GM19238 (cell line): ENCODE results near the gene FYB2.
A peak's percentile ranks its signal among the peaks of the same experiment; 100 is the strongest.

Experiments used
- DNase-seq: peaks from one replicate; pipeline ENCODE4 v3.0.0; 2011; ENCODE audit warnings: low spot score; ENCODE audit not compliant: insufficient read length

FYB2 gene

GRCh38 chr1:56715156-56715555, 104.0 kb downstream of the FYB2 start:
- no peak for DNase-seq

- no peak for DNase-seq
Observed at GRCh38 chr1:56713112-56713511, 106.1 kb downstream of the FYB2 start.

GRCh38 chr1:56712150-56712549, 107.1 kb downstream of the FYB2 start:
- no peak for DNase-seq

GRCh38 chr1:56710646-56711045, 108.6 kb downstream of the FYB2 start:
- DNase-seq: no peak

GRCh38 chr1:56709995-56710394, 109.2 kb downstream of the FYB2 start:
- DNase-seq: no peak

GRCh38 chr1:56709269-56709880, 109.8 kb downstream of the FYB2 start:
- peak; percentile 0 for DNase-seq

- DNase-seq: no peak
Observed at GRCh38 chr1:56707379-56707778, 111.8 kb downstream of the FYB2 start.

GRCh38 chr1:56703747-56704146, 115.5 kb downstream of the FYB2 start:
- no peak for DNase-seq

GRCh38 chr1:56696663-56697062, 122.5 kb downstream of the FYB2 start:
- DNase-seq: no peak

GRCh38 chr1:56688522-56689026, 130.6 kb downstream of the FYB2 start:
- no peak for DNase-seq

- DNase-seq: no peak
Observed at GRCh38 chr1:56686169-56686568, 133.0 kb downstream of the FYB2 start.

- no peak for DNase-seq
Observed at GRCh38 chr1:56683569-56683968, 135.6 kb downstream of the FYB2 start.

GRCh38 chr1:56676571-56677035, 142.6 kb downstream of the FYB2 start:
- DNase-seq: no peak

GRCh38 chr1:56675763-56676162, 143.4 kb downstream of the FYB2 start:
- DNase-seq: no peak

- DNase-seq: no peak
Observed at GRCh38 chr1:56672579-56672978, 146.6 kb downstream of the FYB2 start.

GRCh38 chr1:56671542-56671941, 147.7 kb downstream of the FYB2 start:
- no peak for DNase-seq

- DNase-seq: no peak
Observed at GRCh38 chr1:56671085-56671484, 148.1 kb downstream of the FYB2 start.

GRCh38 chr1:56670350-56670749, 148.9 kb downstream of the FYB2 start:
- DNase-seq: no peak
